ENCODE data around the gene HCFC2. TPM values are rescaled to one million over a fixed set of nuclear protein-coding genes. Genes with fewer than 3 reads are reported as not detected.

Gene HCFC2
- total RNA-seq, 1 experiment from 2014 or later = 9.4 TPM

- no peak for DNase-seq
- no peaks in the 10 kb centered on the region for H3K36me3 Mint-ChIP-seq (ENCODE audit: insufficient read depth, unreplicated experiment)
- no peaks in the 10 kb centered on the region for H3K4me1 Mint-ChIP-seq (ENCODE audit: low read depth, unreplicated experiment)
- H3K27me3 Mint-ChIP-seq (ENCODE audit: unreplicated experiment) = peaks cover 10% of the 10 kb centered on the region
- H3K27ac Mint-ChIP-seq (ENCODE audit: unreplicated experiment) = no peak overlapping the region
- CTCF ChIA-PET = interaction anchor here (0.7 kb wide), 1 partner anchor 270 kb away, joined by 3 read pairs; no protein-coding TSS in a partner anchor
- H3K9me3 Mint-ChIP-seq (ENCODE audit: low read depth, unreplicated experiment) = no peaks in the 10 kb centered on the region
- H3K4me3 Mint-ChIP-seq (ENCODE audit: low read depth, unreplicated experiment) = no peak overlapping the region
- BruUV-seq (replicated peaks) = no TSS peak
- TF ChIP-seq CTCF (IDR thresholded peaks at IDR 0.05; ENCODE audit: unreplicated experiment) = no peak
- intact Hi-C loops (cut with micrococcal nuclease; ENCODE audit: unreplicated experiment) = no loop called here
These were observed 90.0 kb downstream of the HCFC2 start for GRCh38 chr12:104154286-104154685.

- no peak overlapping the region for H3K4me3 Mint-ChIP-seq (ENCODE audit: low read depth, unreplicated experiment)
- intact Hi-C loops (cut with micrococcal nuclease; ENCODE audit: unreplicated experiment) = no loop called here
These were observed 90.5 kb downstream of the HCFC2 start for GRCh38 chr12:104154806-104155205.

More at GRCh38 chr12:104154806-104155205, 90.5 kb downstream of the HCFC2 start:
- Mint-ChIP-seq H3K4me1 (ENCODE audit: low read depth, unreplicated experiment) (no peaks in the 10 kb centered on the region), H3K9me3 (ENCODE audit: low read depth, unreplicated experiment) (no peaks in the 10 kb centered on the region), H3K36me3 (ENCODE audit: insufficient read depth, unreplicated experiment) (no peaks in the 10 kb centered on the region), H3K27ac (ENCODE audit: unreplicated experiment) (no peak overlapping the region), H3K27me3 (ENCODE audit: unreplicated experiment) (peaks cover 5% of the 10 kb centered on the region)
- CTCF ChIA-PET = no interaction called here
- no peak for TF ChIP-seq CTCF (IDR thresholded peaks at IDR 0.05; ENCODE audit: unreplicated experiment)
- BruUV-seq (replicated peaks) = no TSS peak
- no peak for DNase-seq

Other genes starting within 250 kb of the HCFC2 start
- gene NT5DC3, start 223.3 kb upstream of the HCFC2 start, total RNA-seq (2022) = 18.1 and 24.0 TPM in 2 replicates
- gene HSP90B1, start 134.1 kb upstream of the HCFC2 start, total RNA-seq (2022) = 1,299 and 1,328 TPM in 2 replicates
- gene TDG, start 98.7 kb upstream of the HCFC2 start, total RNA-seq (2022) = 33.5 and 35.3 TPM in 2 replicates
- not detected in 2 replicates for gene GLT8D2, start 14.3 kb upstream of the HCFC2 start, total RNA-seq (2022)
- 28.3 and 36.0 TPM in 2 replicates for gene NFYB, start 73.7 kb downstream of the HCFC2 start, total RNA-seq (2022)
- 262 and 269 TPM in 2 replicates for gene TXNRD1, start 151.2 kb downstream of the HCFC2 start, total RNA-seq (2022)
- gene EID3, start 239.2 kb downstream of the HCFC2 start, total RNA-seq (2022) = 5.5 and 6.1 TPM in 2 replicates

Measured in Calu3 (cell line).